ENCODE measurements around the gene DNASE1L3. TPM values are rescaled to one million over a fixed set of nuclear protein-coding genes. Genes with fewer than 3 reads are reported as not detected.

The DNASE1L3 gene
- total and polyA plus RNA-seq, 2 of the 13 experiments (the other 11 are each of a cell fraction or from before 2014, with no cell fraction given), result 0.86 to 1.7 TPM

- ChIA-PET CTCF (ENCODE audit: low intra/inter-chr PET ratio, low total read pairs) (no interaction called here), POLR2A (no interaction called here)
- BruUV-seq (replicated peaks), result no TSS peak
- Histone ChIP-seq H3K27me3 (ENCODE audit: control insufficient read depth in 1 of 2, insufficient read depth in 2 of 2, low read length in 2 of 2) (no peaks in the 10 kb centered on the region), H3K9me3 (ENCODE audit: low read length) (no peaks in the 10 kb centered on the region), H2AFZ (ENCODE audit: low read length) (no peak overlapping the region), H3K79me2 (ENCODE audit: insufficient read depth, low read length) (no peaks in the 10 kb centered on the region), H4K20me1 (ENCODE audit: insufficient read depth, low read length) (no peaks in the 10 kb centered on the region; the same call in 1 of the 2 replicates), H3K9ac (ENCODE audit: insufficient read depth, low read depth, low read length) (no peak overlapping the region), H3K4me3 (replicated peaks in 1 of 3; ENCODE audit: insufficient read depth in 1 of 3, low read depth in 2 of 3, low read length in 3 of 3) (no peak overlapping the region), H3K36me3 (replicated peaks in 1 of 2; ENCODE audit: control insufficient read depth in 1 of 2, insufficient read depth in 2 of 2, low read length in 2 of 2) (peaks cover 16 to 40% of the 10 kb centered on the region in 2 experiments), H3K4me2 (ENCODE audit: low read depth, low read length) (no peak overlapping the region), H3K27ac (ENCODE audit: extremely low read length, insufficient read depth, low read length) (peak overlapping the region; percentile 68), H3K4me1 (ENCODE audit: insufficient read depth, low read length) (peaks cover 90% of the 10 kb centered on the region)
- no peak for FAIRE-seq
- no peak for ATAC-seq
- intact Hi-C loops (cut with micrococcal nuclease; ENCODE audit: unreplicated experiment) (no loop called here), in situ Hi-C loops (cut with HindIII; ENCODE audit: extremely low pct_ligation_motif_present, low pct_unique_long_range_greater_than_20kb) (no loop called here)
- no peak for TF ChIP-seq ZNF564 (CRISPR knock-in tag; IDR thresholded peaks at IDR 0.05)
- TF ChIP-seq TBL1XR1 (IDR thresholded peaks at IDR 0.05; ENCODE audit: borderline replicate concordance, low read length, partially characterized antibody), result no peak
- TF ChIP-seq NR1H2 (CRISPR knock-in tag; IDR thresholded peaks at IDR 0.05; ENCODE audit: borderline replicate concordance, low read depth), result no peak
- no peak for TF ChIP-seq RCOR2 (CRISPR knock-in tag; IDR thresholded peaks at IDR 0.05)
- TF ChIP-seq ZNF3 (CRISPR knock-in tag; IDR thresholded peaks at IDR 0.05), result no peak
- TF ChIP-seq RBM22 (optimal IDR thresholded peaks at IDR 0.05; ENCODE audit: low read length), result peak; percentile 10
- TF ChIP-seq LCORL (IDR thresholded peaks at IDR 0.05), result no peak
- no peak for TF ChIP-seq LCORL (CRISPR knock-in tag; IDR thresholded peaks at IDR 0.05)
- no peak for TF ChIP-seq DMAP1 (CRISPR knock-in tag; IDR thresholded peaks at IDR 0.05)
- TF ChIP-seq ZZZ3 (CRISPR knock-in tag; IDR thresholded peaks at IDR 0.05; ENCODE audit: borderline replicate concordance), result no peak
- peak; percentile 21; the same call in 1 of the 2 replicates for TF ChIP-seq ZNF687 (CRISPR knock-in tag; IDR thresholded peaks at IDR 0.05)
- TF ChIP-seq DMTF1 (CRISPR knock-in tag; IDR thresholded peaks at IDR 0.05), result no peak
- no peak for TF ChIP-seq ATRX (CRISPR knock-in tag; IDR thresholded peaks at IDR 0.05; ENCODE audit: borderline replicate concordance)
- TF ChIP-seq ZNF639 (CRISPR knock-in tag; conservative IDR thresholded peaks at IDR 0.05), result no peak
- no peak for TF ChIP-seq RFX5 (IDR thresholded peaks at IDR 0.05; ENCODE audit: low read depth, low read length)
- no peak for DNase-seq (ENCODE audit: low spot score)
- no CpG with 5 or more reads among the region's 9 CpGs for WGBS (ENCODE audit: low lambda C conversion rate)
These were observed 41.4 kb downstream of the DNASE1L3 start for GRCh38 chr3:58169371-58169770.
